ENCODE results near the gene CCDC97. TPM values are rescaled to one million over a fixed set of nuclear protein-coding genes. Genes with fewer than 3 reads are reported as not detected.
"Not testable (repeated sequence)": the region's sequence is repeated elsewhere in the genome, so short reads cannot be mapped to it uniquely, and the experiment has no call there.

Gene CCDC97
- total RNA-seq, 1 donor from 2014 or later, result 40.5 TPM

GRCh38 chr19:41334793-41335192 lies 24.8 kb downstream of the CCDC97 start:
- H3K36me3 Mint-ChIP-seq, result peaks cover 5% of the 10 kb centered on the region
- H3K9me3 Mint-ChIP-seq, result no peaks in the 10 kb centered on the region
- no peak overlapping the region for H3K27ac Mint-ChIP-seq
- no peak for DNase-seq (ENCODE audit: low spot score in 2 of 2, unreplicated experiment in 2 of 2)
- TF ChIP-seq, protein P1, sequence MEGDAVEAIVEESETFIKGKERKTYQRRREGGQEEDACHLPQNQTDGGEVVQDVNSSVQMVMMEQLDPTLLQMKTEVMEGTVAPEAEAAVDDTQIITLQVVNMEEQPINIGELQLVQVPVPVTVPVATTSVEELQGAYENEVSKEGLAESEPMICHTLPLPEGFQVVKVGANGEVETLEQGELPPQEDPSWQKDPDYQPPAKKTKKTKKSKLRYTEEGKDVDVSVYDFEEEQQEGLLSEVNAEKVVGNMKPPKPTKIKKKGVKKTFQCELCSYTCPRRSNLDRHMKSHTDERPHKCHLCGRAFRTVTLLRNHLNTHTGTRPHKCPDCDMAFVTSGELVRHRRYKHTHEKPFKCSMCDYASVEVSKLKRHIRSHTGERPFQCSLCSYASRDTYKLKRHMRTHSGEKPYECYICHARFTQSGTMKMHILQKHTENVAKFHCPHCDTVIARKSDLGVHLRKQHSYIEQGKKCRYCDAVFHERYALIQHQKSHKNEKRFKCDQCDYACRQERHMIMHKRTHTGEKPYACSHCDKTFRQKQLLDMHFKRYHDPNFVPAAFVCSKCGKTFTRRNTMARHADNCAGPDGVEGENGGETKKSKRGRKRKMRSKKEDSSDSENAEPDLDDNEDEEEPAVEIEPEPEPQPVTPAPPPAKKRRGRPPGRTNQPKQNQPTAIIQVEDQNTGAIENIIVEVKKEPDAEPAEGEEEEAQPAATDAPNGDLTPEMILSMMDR (IDR thresholded peaks at IDR 0.05; ENCODE audit: unreplicated experiment), result no peak
- no peak overlapping the region for H3K4me3 Mint-ChIP-seq
- H3K4me1 Mint-ChIP-seq, result no peaks in the 10 kb centered on the region
- no peaks in the 10 kb centered on the region for H3K27me3 Mint-ChIP-seq (ENCODE audit: low read depth)

- Mint-ChIP-seq H3K27me3 (ENCODE audit: low read depth) (no peaks in the 10 kb centered on the region), H3K36me3 (peaks cover 7% of the 10 kb centered on the region), H3K9me3 (no peaks in the 10 kb centered on the region), H3K4me1 (no peaks in the 10 kb centered on the region), H3K27ac (no peak overlapping the region), H3K4me3 (no peak overlapping the region)
- no peak for DNase-seq (ENCODE audit: low spot score in 2 of 2, unreplicated experiment in 2 of 2)
- TF ChIP-seq, protein P1 (IDR thresholded peaks at IDR 0.05; ENCODE audit: unreplicated experiment), result no peak
These were observed 25.5 kb downstream of the CCDC97 start for GRCh38 chr19:41335467-41335866.

- Mint-ChIP-seq H3K36me3 (peaks cover 9% of the 10 kb centered on the region), H3K4me3 (no peak overlapping the region), H3K4me1 (no peaks in the 10 kb centered on the region), H3K27ac (no peak overlapping the region), H3K9me3 (no peaks in the 10 kb centered on the region), H3K27me3 (ENCODE audit: low read depth) (no peaks in the 10 kb centered on the region)
- DNase-seq (ENCODE audit: low spot score in 2 of 2, unreplicated experiment in 2 of 2), result no peak
- TF ChIP-seq, protein P1 (IDR thresholded peaks at IDR 0.05; ENCODE audit: unreplicated experiment), result no peak
These were observed 30.0 kb downstream of the CCDC97 start for GRCh38 chr19:41339936-41340335.

DNA sequence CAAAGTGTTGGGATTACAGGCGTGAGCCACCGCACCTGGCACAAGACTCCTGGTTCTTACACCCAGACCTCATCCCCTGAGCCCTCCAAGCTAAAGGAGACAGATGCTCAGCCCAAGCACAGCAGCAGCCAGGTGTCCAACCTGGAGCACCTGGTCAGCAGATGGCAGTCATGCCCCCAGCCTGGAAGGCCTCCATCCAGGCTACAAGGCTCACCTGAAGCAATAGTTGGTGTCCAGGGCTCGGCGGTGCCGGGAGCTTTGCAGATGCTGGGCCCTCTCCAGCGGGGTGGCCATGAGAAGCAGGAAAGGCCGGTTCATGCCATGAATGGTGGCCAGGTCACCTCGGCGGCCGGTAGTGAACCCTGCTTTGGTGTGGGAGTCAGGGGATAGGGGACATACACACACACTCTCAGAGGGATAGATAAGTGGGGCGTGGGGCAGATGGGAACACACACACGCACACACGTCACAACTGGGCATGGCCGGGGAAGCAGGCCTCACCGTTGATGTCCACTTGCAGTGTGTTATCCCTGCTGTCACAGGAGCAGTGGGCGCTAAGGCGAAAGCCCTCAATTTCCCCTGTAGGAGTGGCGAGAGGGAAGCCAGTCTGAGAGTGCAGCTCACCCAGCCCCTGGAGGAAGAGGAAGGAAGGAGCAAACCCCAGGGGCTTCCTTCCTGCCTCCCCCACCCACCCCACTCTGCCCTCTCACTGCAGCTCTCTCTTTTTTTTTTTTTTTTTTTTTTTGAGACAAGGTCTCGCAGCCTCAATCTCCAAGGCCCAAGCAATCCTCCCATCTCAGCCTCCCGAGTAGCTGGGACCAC lies 31.9 kb downstream of the CCDC97 start:
- H3K4me3 Mint-ChIP-seq, result no peak overlapping the region
- H3K4me1 Mint-ChIP-seq, result no peaks in the 10 kb centered on the region
- H3K27ac Mint-ChIP-seq, result no peak overlapping the region
- no peak for DNase-seq (ENCODE audit: low spot score in 2 of 2, unreplicated experiment in 2 of 2)
- TF ChIP-seq, protein P1 (IDR thresholded peaks at IDR 0.05; ENCODE audit: unreplicated experiment), result no peak
- no peaks in the 10 kb centered on the region for H3K9me3 Mint-ChIP-seq
- peaks cover 10% of the 10 kb centered on the region for H3K36me3 Mint-ChIP-seq
- no peaks in the 10 kb centered on the region for H3K27me3 Mint-ChIP-seq (ENCODE audit: low read depth)

GRCh38 chr19:41344162-41344561 lies 34.2 kb downstream of the CCDC97 start:
- Mint-ChIP-seq H3K9me3 (peaks cover 3% of the 10 kb centered on the region), H3K4me3 (no peak overlapping the region), H3K36me3 (peaks cover 13% of the 10 kb centered on the region), H3K4me1 (no peaks in the 10 kb centered on the region), H3K27me3 (ENCODE audit: low read depth) (no peaks in the 10 kb centered on the region), H3K27ac (no peak overlapping the region)
- DNase-seq (ENCODE audit: low spot score in 2 of 2, unreplicated experiment in 2 of 2), result no peak
- TF ChIP-seq, protein P1 (IDR thresholded peaks at IDR 0.05; ENCODE audit: unreplicated experiment), result no peak

DNA sequence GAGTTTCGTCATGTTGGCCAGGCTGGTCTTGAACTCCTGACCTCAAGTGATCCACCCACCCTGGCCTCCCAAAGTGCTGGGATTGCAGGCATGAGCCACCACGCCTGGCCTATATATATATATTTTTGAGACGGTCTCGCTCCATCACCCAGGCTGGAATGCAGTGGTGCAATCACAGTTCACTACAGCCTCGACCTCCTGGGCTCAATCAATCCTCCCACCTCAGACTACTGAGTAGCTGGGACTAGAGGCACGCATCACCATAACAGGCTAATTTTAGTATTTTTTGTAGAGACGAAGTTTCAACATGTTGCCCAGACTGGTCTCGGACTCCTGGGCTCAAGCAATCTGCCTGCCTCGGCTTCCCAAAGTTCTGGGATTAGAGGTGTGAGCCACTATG lies 36.9 kb downstream of the CCDC97 start:
- H3K27me3 Mint-ChIP-seq (ENCODE audit: low read depth), result peaks cover 18% of the 10 kb centered on the region
- DNase-seq (ENCODE audit: low spot score in 2 of 2, unreplicated experiment in 2 of 2); H3K4me3 Mint-ChIP-seq; H3K36me3 Mint-ChIP-seq; H3K27ac Mint-ChIP-seq; H3K9me3 Mint-ChIP-seq; H3K4me1 Mint-ChIP-seq: not testable (repeated sequence)

All from mesothelial cell of epicardium (in vitro differentiated cells).